BLaER1 (cell line): ENCODE measurements around the gene FOXL2NB.
A peak's percentile ranks its signal among the peaks of the same experiment; 100 is the strongest.
"Not testable (repeated sequence)": the region's sequence is repeated elsewhere in the genome, so short reads cannot be mapped to it uniquely, and the experiment has no call there.

Source experiments
- H3K27ac ChIP-seq: shearing (Covaris generic); formaldehyde crosslinking; 2 replicates; pipeline ENCODE4 v1.8.1; 2022
- H3K27me3 ChIP-seq: shearing (Covaris generic); formaldehyde crosslinking; 2 replicates; pipeline ENCODE4 v1.8.1; 2022
- H3K36me3 ChIP-seq: shearing (Covaris generic); formaldehyde crosslinking; 2 replicates; pipeline ENCODE4 v1.8.1; 2022
- H3K4me1 ChIP-seq: shearing (Covaris generic); formaldehyde crosslinking; 2 replicates; pipeline ENCODE4 v1.8.1; 2022
- H3K4me2 ChIP-seq: shearing (Covaris generic); formaldehyde crosslinking; 2 replicates; pipeline ENCODE4 v1.8.1; 2022
- H3K4me3 ChIP-seq: shearing (Covaris generic); formaldehyde crosslinking; 2 replicates; pipeline ENCODE4 v1.8.1; 2022
- H3K9ac ChIP-seq: shearing (Covaris generic); formaldehyde crosslinking; 2 replicates; pipeline ENCODE4 v1.8.1; 2022
- H3K9me3 ChIP-seq: shearing (Covaris generic); formaldehyde crosslinking; 2 replicates; pipeline ENCODE4 v1.8.1; 2022
- H4K20me1 ChIP-seq: shearing (Covaris generic); formaldehyde crosslinking; 2 replicates; pipeline ENCODE4 v1.8.1; 2022
- Cebpa-rat ChIP-seq: shearing (Covaris generic); IDR thresholded peaks from 2 replicates; pipeline ENCODE4 v1.8.1; 2022

FOXL2NB gene

DNA sequence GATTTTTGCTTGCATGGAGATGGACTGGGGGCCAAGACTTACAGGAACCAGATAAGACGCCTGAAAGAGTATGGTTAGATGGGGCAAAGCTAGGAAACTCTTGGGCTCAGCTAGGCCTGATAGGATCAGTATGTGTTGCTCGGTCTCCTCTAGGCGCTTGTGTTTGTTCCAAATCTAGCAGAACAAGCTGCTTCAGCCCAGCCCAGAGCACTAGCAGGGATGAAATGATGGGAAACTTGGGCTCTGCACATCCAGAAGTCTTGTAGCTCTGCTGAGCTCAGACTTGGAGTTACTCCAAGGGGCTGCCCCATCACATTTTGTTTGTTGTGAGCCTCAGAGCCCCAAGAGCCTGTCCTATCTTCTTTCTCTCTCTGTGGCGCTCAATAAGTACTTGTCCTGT is 34.8 kb upstream of the FOXL2NB start:
- H3K4me1 ChIP-seq, result peaks cover 8% of the 10 kb centered on the region; the same call in 1 of the 2 replicates
- H3K4me3 ChIP-seq, result no peak overlapping the region
- no peaks in the 10 kb centered on the region for H3K9me3 ChIP-seq
- H3K27me3 ChIP-seq, result no peaks in the 10 kb centered on the region
- TF ChIP-seq Cebpa-rat, result no peak
- H3K9ac ChIP-seq, result no peak overlapping the region
- H4K20me1 ChIP-seq, result no peaks in the 10 kb centered on the region
- H3K36me3 ChIP-seq, result no peaks in the 10 kb centered on the region
- H3K4me2 ChIP-seq, result no peak overlapping the region
- H3K27ac ChIP-seq, result no peak overlapping the region

DNA sequence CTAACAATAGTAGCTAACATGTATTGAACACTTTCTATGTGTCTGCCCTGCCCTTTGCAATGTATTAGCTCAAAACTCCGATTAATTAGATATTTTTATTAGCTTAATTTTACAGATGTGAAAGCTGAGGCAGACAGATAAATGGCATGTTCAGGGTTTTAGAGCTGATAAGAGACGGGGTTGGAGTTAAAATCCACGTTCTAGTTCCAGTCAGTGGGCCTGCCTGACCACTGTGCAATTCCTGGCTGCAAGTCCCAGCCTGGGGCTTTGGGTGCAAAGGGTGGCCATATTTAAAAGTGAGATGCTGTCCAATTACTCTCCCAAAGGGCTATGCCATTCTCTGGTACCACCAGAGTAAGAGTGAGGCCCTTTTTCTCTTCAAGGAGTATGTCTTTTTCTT is 33.3 kb upstream of the FOXL2NB start:
- H3K36me3 ChIP-seq, result no peaks in the 10 kb centered on the region
- H3K9me3 ChIP-seq, result no peaks in the 10 kb centered on the region
- H3K4me2 ChIP-seq, result no peak overlapping the region
- H3K4me3 ChIP-seq, result no peak overlapping the region
- H3K9ac ChIP-seq, result no peak overlapping the region
- H3K27me3 ChIP-seq, result no peaks in the 10 kb centered on the region
- H4K20me1 ChIP-seq, result no peaks in the 10 kb centered on the region
- TF ChIP-seq Cebpa-rat, result no peak
- peaks cover 8% of the 10 kb centered on the region; the same call in 1 of the 2 replicates for H3K4me1 ChIP-seq
- no peak overlapping the region for H3K27ac ChIP-seq

- Histone ChIP-seq H3K4me3 (peak overlapping the region; percentile 77), H3K27ac (0 out of 2 replicates have a peak overlapping the region, but pooled peaks have one; percentile 73), H4K20me1 (no peaks in the 10 kb centered on the region)
These were observed 32.0 kb upstream of the FOXL2NB start for GRCh38 chr3:138914870-138915502.

GRCh38 chr3:138915503-138916498 is 31.2 kb upstream of the FOXL2NB start:
- H3K9me3 ChIP-seq, result no peaks in the 10 kb centered on the region
- H3K4me1 ChIP-seq, result peaks cover 8% of the 10 kb centered on the region; the same call in 1 of the 2 replicates
- no peaks in the 10 kb centered on the region for H3K36me3 ChIP-seq
- H3K4me3 ChIP-seq, result peak overlapping the region; percentile 77
- H3K27me3 ChIP-seq, result no peaks in the 10 kb centered on the region
- H3K4me2 ChIP-seq, result peak overlapping the region; percentile 93
- TF ChIP-seq Cebpa-rat, result no peak
- H3K9ac ChIP-seq, result peak overlapping the region; percentile 82
- H4K20me1 ChIP-seq, result no peaks in the 10 kb centered on the region
- H3K27ac ChIP-seq, result peak overlapping the region; percentile 73; the same call in 1 of the 2 replicates

More at GRCh38 chr3:138914870-138915502, 32.0 kb upstream of the FOXL2NB start:
- no peaks in the 10 kb centered on the region for H3K27me3 ChIP-seq
- peak overlapping the region; percentile 93 for H3K4me2 ChIP-seq
- H3K9ac ChIP-seq, result peak overlapping the region; percentile 82
- no peaks in the 10 kb centered on the region for H3K36me3 ChIP-seq
- peaks cover 8% of the 10 kb centered on the region; the same call in 1 of the 2 replicates for H3K4me1 ChIP-seq
- no peaks in the 10 kb centered on the region for H3K9me3 ChIP-seq
- TF ChIP-seq Cebpa-rat, result no peak

- no peaks in the 10 kb centered on the region for H3K27me3 ChIP-seq
- no peak for TF ChIP-seq Cebpa-rat
- no peak overlapping the region for H3K4me2 ChIP-seq
- peaks cover 10% of the 10 kb centered on the region; the same call in 1 of the 2 replicates for H3K4me1 ChIP-seq
- H3K27ac ChIP-seq, result no peak overlapping the region
- H3K36me3 ChIP-seq, result no peaks in the 10 kb centered on the region
- H3K9me3 ChIP-seq, result no peaks in the 10 kb centered on the region
- no peak overlapping the region for H3K9ac ChIP-seq
- no peaks in the 10 kb centered on the region for H4K20me1 ChIP-seq
- H3K4me3 ChIP-seq, result no peak overlapping the region
These were observed 30.2 kb upstream of the FOXL2NB start for GRCh38 chr3:138916824-138917223.

GRCh38 chr3:138919325-138919724 is 27.7 kb upstream of the FOXL2NB start:
- TF ChIP-seq Cebpa-rat, result no peak
- H3K4me3 ChIP-seq, result no peak overlapping the region

DNA sequence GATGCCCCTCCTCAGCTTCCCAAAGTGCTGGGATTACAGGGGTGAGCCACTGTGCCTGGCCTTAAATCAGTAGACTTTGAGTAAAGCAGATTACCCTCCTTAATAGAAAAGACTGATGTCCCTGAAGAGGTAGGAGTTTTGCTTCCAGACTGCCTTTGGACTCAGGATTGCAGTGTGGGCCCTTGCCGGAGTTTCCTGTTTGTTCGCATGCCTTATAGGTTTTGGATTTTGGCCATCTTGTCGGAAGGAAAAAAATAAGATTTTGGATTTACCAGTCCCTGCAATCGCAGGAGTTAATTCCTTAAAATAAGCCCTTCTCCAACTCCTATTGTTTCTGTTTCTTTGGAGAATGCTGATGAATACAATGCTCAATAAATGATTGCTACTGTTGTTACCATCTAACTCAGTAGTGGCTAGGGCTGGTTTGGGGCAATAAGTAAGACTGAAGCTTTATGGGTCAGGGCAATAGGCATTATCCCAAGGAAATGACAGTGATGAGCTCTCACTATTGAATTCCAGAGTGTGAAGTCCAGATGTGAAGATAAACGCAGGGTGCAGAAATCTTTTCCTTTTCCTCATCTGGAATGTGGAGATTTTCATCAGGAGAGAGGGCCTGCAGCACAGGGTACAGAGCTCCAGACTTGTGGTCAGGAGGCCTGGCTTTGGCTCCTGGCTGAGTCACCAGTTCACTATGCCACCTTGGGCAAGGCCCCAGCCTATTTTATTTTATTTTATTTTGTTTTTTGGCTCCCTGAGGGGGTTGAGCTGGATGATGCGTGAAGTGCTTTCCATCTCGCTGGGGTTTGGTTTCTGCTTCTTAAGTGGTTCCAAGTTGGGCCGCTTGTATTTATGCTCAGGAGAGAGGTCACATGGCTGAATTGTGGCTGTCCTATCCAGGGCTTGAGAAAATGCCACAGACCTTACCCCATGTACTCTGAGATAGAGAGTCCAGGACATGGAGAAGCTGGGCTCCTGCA is 25.4 kb upstream of the FOXL2NB start:
- no peak overlapping the region for H3K9ac ChIP-seq
- H3K27ac ChIP-seq, result no peak overlapping the region
- peak overlapping the region; percentile 11; the same call in 1 of the 2 replicates for H3K4me2 ChIP-seq
- H3K9me3 ChIP-seq, result no peaks in the 10 kb centered on the region
- no peaks in the 10 kb centered on the region for H3K27me3 ChIP-seq
- no peaks in the 10 kb centered on the region for H3K36me3 ChIP-seq
- H4K20me1 ChIP-seq, result no peaks in the 10 kb centered on the region
- peaks cover 8% of the 10 kb centered on the region; the same call in 1 of the 2 replicates for H3K4me1 ChIP-seq
- no peak for TF ChIP-seq Cebpa-rat
- H3K4me3 ChIP-seq, result no peak overlapping the region

More at GRCh38 chr3:138919325-138919724, 27.7 kb upstream of the FOXL2NB start:
- H3K27ac ChIP-seq, result no peak overlapping the region
- peaks cover 15% of the 10 kb centered on the region; the same call in 1 of the 2 replicates for H3K4me1 ChIP-seq
- H3K9ac ChIP-seq, result no peak overlapping the region
- H3K9me3 ChIP-seq, result no peaks in the 10 kb centered on the region
- H3K27me3 ChIP-seq, result no peaks in the 10 kb centered on the region
- H3K36me3 ChIP-seq, result no peaks in the 10 kb centered on the region
- no peaks in the 10 kb centered on the region for H4K20me1 ChIP-seq
- no peak overlapping the region for H3K4me2 ChIP-seq

- not testable (repeated sequence) for H3K36me3 ChIP-seq, H3K9ac ChIP-seq, H3K27me3 ChIP-seq, H3K9me3 ChIP-seq, H3K27ac ChIP-seq, H4K20me1 ChIP-seq, H3K4me1 ChIP-seq, H3K4me3 ChIP-seq
- H3K4me2 ChIP-seq, result peak overlapping the region; percentile 11; the same call in 1 of the 2 replicates
These were observed 24.6 kb upstream of the FOXL2NB start for GRCh38 chr3:138922400-138922799.

DNA sequence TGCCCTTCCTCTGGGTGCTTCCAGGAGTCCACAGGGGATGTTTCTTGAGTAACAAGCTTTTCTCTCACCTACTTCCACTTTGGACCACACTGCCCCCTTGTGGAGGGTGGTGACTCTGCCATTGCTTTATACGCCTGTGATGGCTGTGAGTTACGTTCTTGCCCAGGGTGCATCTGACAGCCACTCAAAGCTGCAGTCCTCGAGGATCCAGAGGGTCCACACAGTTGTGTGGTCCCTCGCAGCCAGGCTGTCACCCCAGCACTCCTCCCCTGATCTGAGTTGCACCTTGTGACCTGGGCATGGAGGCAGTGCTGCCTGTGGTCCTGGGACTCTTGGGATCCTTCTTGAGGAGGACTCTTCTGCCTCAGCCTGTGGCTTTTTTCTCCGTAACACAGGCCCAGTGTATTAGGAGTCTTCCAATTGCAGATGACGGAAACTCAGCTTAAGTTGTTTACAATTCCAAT is 23.5 kb upstream of the FOXL2NB start:
- Histone ChIP-seq H3K4me1 (peaks cover 8% of the 10 kb centered on the region; the same call in 1 of the 2 replicates), H3K4me3 (no peak overlapping the region)

More for the DNA sequence above, 23.5 kb upstream of the FOXL2NB start:
- H3K36me3 ChIP-seq, result no peaks in the 10 kb centered on the region
- H3K27me3 ChIP-seq, result no peaks in the 10 kb centered on the region
- no peak overlapping the region for H3K4me2 ChIP-seq
- no peak overlapping the region for H3K9ac ChIP-seq
- TF ChIP-seq Cebpa-rat, result no peak
- H3K27ac ChIP-seq, result no peak overlapping the region
- no peaks in the 10 kb centered on the region for H4K20me1 ChIP-seq
- no peaks in the 10 kb centered on the region for H3K9me3 ChIP-seq
